SU-DHL-6 (cell line): ENCODE measurements around the gene SH3RF1.

Source experiments
- H2AFZ ChIP-seq: fragments of 200-600 bp; sonication (generic); 2 replicates; pipeline ENCODE4 v1.6.1; 2014; ENCODE audit warnings: low read depth, mild to moderate bottlenecking, moderate library complexity, mixed read lengths, antibody characterized with exemption, low read length; ENCODE audit not compliant: severe bottlenecking
- H3F3A ChIP-seq: fragments of 200-600 bp; shearing (Covaris generic); 2 replicates; pipeline ENCODE4 v1.6.0; 2016; ENCODE audit warnings: antibody characterized with exemption, mild to moderate bottlenecking; ENCODE audit not compliant: insufficient read depth
- H3K27ac ChIP-seq: fragments of 200-600 bp; sonication (generic); 2 replicates; pipeline ENCODE4 v1.5.1; 2016; ENCODE audit warnings: low read depth, mild to moderate bottlenecking, low read length, moderate library complexity, mixed read lengths
- H3K27me3 ChIP-seq: fragments of 200-600 bp; sonication (generic), shearing (Covaris generic); 2 replicates; pipeline ENCODE4 v1.6.0; 2014; ENCODE audit warnings: mild to moderate bottlenecking, low read length
- H3K36me3 ChIP-seq: fragments of 200-600 bp; sonication (generic); 2 replicates; pipeline ENCODE4 v1.6.1; 2014; ENCODE audit warnings: mild to moderate bottlenecking, low read length, mixed read lengths
- H3K4me2 ChIP-seq: fragments of 300-600, 200-600 bp; shearing (Covaris generic), sonication (generic); 2 replicates; pipeline ENCODE4 v1.6.0; 2014; ENCODE audit warnings: low read length, low read depth, mild to moderate bottlenecking; ENCODE audit not compliant: poor library complexity, severe bottlenecking
- H3K4me3 ChIP-seq: fragments of 200-600 bp; sonication (generic); 2 replicates; pipeline ENCODE4 v1.5.1; 2014; ENCODE audit warnings: antibody characterized with exemption, low read length, mild to moderate bottlenecking, mixed read lengths; ENCODE audit not compliant: insufficient read depth, poor library complexity, severe bottlenecking
- H3K79me2 ChIP-seq: fragments of 200-600 bp; sonication (generic); 2 replicates; pipeline ENCODE4 v1.6.1; 2014; ENCODE audit warnings: mild to moderate bottlenecking, low read length, moderate library complexity; ENCODE audit not compliant: insufficient read depth
- H3K9ac ChIP-seq: fragments of 200-600 bp; sonication (generic); 2 replicates; pipeline ENCODE4 v1.7.0; 2014; ENCODE audit warnings: mild to moderate bottlenecking, low read length
- H3K9me2 ChIP-seq: fragments of 200-600 bp; sonication (generic); replicated peaks from 2 replicates; pipeline ENCODE4 v1.6.1; 2014; ENCODE audit warnings: low read length; ENCODE audit not compliant: insufficient read depth
- H3K9me3 ChIP-seq: fragments of 200-600 bp; sonication (generic); 2 replicates; pipeline ENCODE4 v1.6.1; 2014; ENCODE audit warnings: low read length, mixed read lengths; ENCODE audit not compliant: insufficient read depth
- H4K20me1 ChIP-seq: fragments of 200-600 bp; sonication (generic); 2 replicates; pipeline ENCODE4 v1.6.1; 2014; ENCODE audit warnings: low read depth, mild to moderate bottlenecking, antibody characterized with exemption, low read length, moderate library complexity, mixed read lengths
- EZH2phosphoT487 ChIP-seq: fragments of 200-600 bp; sonication (generic), shearing (Covaris generic); conservative IDR thresholded peaks from 2 replicates; pipeline ENCODE4 v1.6.1; 2018; ENCODE audit warnings: mild to moderate bottlenecking, antibody characterized with exemption, low read length, moderate library complexity, mixed read lengths
- TF ChIP-seq, protein P1 (sequence below): fragments of 200-600 bp; sonication (generic); IDR thresholded peaks from one replicate; pipeline ENCODE4 v1.5.1; 2017; ENCODE audit warnings: antibody characterized with exemption, mild to moderate bottlenecking, low read length, moderate library complexity; ENCODE audit not compliant: insufficient read depth, poor library complexity, severe bottlenecking

SH3RF1 gene

DNA sequence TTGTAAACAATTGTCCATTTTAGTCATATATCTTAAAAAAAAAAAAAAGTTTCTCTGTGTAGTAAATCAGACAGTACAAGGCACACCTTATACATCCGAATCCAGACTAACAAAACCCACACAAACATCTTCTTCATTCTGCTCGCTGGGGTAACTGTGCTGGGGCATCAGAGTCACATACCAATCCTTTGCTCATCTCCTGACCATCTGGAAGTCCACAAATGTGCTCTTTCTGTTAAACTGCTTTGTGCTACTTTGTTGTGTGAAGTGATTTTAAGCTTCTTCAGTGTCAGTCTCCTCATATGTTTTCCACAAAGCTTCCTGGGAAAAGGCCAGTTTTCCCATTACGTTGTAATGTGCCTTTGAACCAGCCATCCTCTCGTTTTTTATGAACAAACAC, 174.5 kb downstream of the SH3RF1 start:
- TF ChIP-seq, protein P1, sequence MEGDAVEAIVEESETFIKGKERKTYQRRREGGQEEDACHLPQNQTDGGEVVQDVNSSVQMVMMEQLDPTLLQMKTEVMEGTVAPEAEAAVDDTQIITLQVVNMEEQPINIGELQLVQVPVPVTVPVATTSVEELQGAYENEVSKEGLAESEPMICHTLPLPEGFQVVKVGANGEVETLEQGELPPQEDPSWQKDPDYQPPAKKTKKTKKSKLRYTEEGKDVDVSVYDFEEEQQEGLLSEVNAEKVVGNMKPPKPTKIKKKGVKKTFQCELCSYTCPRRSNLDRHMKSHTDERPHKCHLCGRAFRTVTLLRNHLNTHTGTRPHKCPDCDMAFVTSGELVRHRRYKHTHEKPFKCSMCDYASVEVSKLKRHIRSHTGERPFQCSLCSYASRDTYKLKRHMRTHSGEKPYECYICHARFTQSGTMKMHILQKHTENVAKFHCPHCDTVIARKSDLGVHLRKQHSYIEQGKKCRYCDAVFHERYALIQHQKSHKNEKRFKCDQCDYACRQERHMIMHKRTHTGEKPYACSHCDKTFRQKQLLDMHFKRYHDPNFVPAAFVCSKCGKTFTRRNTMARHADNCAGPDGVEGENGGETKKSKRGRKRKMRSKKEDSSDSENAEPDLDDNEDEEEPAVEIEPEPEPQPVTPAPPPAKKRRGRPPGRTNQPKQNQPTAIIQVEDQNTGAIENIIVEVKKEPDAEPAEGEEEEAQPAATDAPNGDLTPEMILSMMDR, result no peak
- no peak for TF ChIP-seq EZH2phosphoT487
- H3K9ac ChIP-seq, result no peak overlapping the region
- H3F3A ChIP-seq, result no peaks in the 10 kb centered on the region
- no peaks in the 10 kb centered on the region for H4K20me1 ChIP-seq
- no peaks in the 10 kb centered on the region for H3K9me2 ChIP-seq
- H3K27ac ChIP-seq, result no peak overlapping the region
- H3K4me3 ChIP-seq, result no peak overlapping the region
- H3K27me3 ChIP-seq, result no peaks in the 10 kb centered on the region
- no peak overlapping the region for H3K4me2 ChIP-seq
- H3K9me3 ChIP-seq, result no peaks in the 10 kb centered on the region
- H3K79me2 ChIP-seq, result no peaks in the 10 kb centered on the region
- H2AFZ ChIP-seq, result no peak overlapping the region
- no peaks in the 10 kb centered on the region for H3K36me3 ChIP-seq

DNA sequence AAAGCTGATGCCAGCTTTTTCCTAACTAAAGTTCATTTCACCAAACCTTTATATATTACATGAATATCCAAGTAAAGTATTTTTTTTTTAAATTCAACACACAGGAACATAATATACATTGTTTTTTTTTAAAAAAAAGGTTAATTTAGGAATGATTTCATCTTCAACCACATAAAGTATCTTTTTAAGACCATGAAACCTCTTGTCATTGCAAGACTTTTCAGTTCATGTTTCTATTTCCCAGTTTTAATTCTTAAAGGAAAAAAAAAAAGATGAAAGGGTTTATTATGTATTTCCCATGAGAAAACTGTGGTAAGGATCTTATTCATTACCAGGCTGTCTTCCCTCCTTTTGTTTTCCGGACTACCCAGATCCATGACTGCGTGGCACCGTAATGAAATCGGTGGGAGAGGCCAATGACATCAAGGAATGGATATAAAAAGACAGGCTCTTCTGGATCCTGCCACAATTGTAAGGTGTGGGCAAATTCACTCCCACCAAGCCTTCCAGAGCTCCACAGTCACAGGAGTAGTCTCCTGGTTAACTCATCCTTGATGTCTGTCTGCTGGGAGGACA, 176.0 kb downstream of the SH3RF1 start:
- H3K27ac ChIP-seq, result no peak overlapping the region
- H4K20me1 ChIP-seq, result no peaks in the 10 kb centered on the region
- H3K4me2 ChIP-seq, result no peak overlapping the region
- H3K9me2 ChIP-seq, result no peaks in the 10 kb centered on the region
- no peaks in the 10 kb centered on the region for H3K27me3 ChIP-seq
- no peaks in the 10 kb centered on the region for H3F3A ChIP-seq
- H3K9ac ChIP-seq, result no peak overlapping the region
- no peaks in the 10 kb centered on the region for H3K36me3 ChIP-seq
- TF ChIP-seq EZH2phosphoT487, result no peak
- TF ChIP-seq, protein P1, result no peak
- H3K4me3 ChIP-seq, result no peak overlapping the region
- H3K9me3 ChIP-seq, result no peaks in the 10 kb centered on the region
- H3K79me2 ChIP-seq, result no peaks in the 10 kb centered on the region
- no peak overlapping the region for H2AFZ ChIP-seq

DNA sequence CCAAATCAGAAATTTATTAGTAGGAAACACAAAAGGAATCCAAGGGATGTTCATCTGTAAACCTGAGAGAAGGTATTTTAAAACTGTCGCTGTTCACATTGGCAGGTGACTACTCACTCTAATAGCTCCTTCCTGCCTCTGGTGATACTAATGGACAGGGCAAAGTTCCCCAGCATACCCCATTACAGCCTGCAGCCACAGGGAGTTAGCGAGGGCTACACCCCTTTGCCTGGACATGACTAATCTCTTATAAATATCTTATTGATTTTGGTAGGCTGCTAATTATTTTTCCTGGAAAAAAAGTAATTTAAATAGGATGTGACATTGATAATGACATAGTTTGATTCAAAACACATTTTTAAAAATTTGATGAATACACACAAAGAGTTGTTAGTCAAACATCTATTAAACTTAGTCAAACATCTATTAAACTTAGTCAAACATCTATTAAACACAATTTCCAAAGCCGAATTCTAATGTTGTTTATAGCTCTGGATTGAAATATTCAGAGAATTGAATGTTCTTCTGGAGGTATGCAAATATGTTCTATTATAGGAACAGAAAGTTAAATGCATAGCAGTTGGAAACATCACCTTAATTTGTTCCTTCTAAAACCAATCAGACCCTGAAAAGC, 177.8 kb downstream of the SH3RF1 start:
- Histone ChIP-seq H3K9me3 (no peaks in the 10 kb centered on the region), H3K79me2 (no peaks in the 10 kb centered on the region), H3F3A (no peaks in the 10 kb centered on the region), H3K27ac (no peak overlapping the region), H3K9ac (no peak overlapping the region), H3K36me3 (no peaks in the 10 kb centered on the region), H2AFZ (no peak overlapping the region), H3K9me2 (no peaks in the 10 kb centered on the region), H3K4me2 (no peak overlapping the region), H4K20me1 (no peaks in the 10 kb centered on the region), H3K4me3 (no peak overlapping the region), H3K27me3 (no peaks in the 10 kb centered on the region)
- no peak for TF ChIP-seq EZH2phosphoT487
- TF ChIP-seq, protein P1, result no peak
